CD4-positive, alpha-beta T cell (primary cell): Measurements from ENCODE around the gene SLC13A1. TPM values are rescaled to one million over a fixed set of nuclear protein-coding genes. Genes with fewer than 3 reads are reported as not detected.

Source experiments
- ATAC-seq: fragments of 200-7000 bp; cut with Tn5 transposase; one replicate; pipeline ENCODE4 v1.10.0; 2022; ENCODE audit warnings: mild to moderate bottlenecking; ENCODE audit not compliant: poor library complexity
- CTCF ChIA-PET: fragments of 350-600 bp; sonication (Branson Sonifier 250); formaldehyde crosslinking; loops from one replicate; lab custom pipeline; 2021; ENCODE audit warnings: antibody characterized with exemption, inconsistent platforms; lab: Charles Lee
- POLR2A ChIA-PET: fragments of 350-600 bp; sonication (Branson Sonifier 250); formaldehyde crosslinking; loops from one replicate; lab custom pipeline; 2021; ENCODE audit warnings: antibody characterized with exemption, inconsistent platforms; lab: Charles Lee
- DNase-seq, 14 experiments: peaks; one replicate each; pipeline ENCODE4 v3.0.0-alpha.2; 2013 to 2020; ENCODE audit warnings: mixed read lengths in 2 of 14
- H3K27ac ChIP-seq, 2 donors: one replicate each; pipeline versions ENCODE4 v1.5.1 to v1.7.0; 2013; ENCODE audit warnings: low read length in 2 of 2, low read depth in 1 of 2, mild to moderate bottlenecking in 1 of 2
- H3K27me3 ChIP-seq, 2 experiments: 1 replicate in 1 of 2; 2 replicates in 1 of 2; pipeline versions ENCODE4 v1.6.1 to v1.7.0; 2013; ENCODE audit warnings: low read length in 2 of 2, control low read depth in 1 of 2, mild to moderate bottlenecking in 1 of 2, moderate library complexity in 1 of 2; ENCODE audit not compliant: insufficient read depth in 2 of 2, control insufficient read depth in 1 of 2
- H3K36me3 ChIP-seq: one replicate; pipeline ENCODE4 v1.6.1; 2013; ENCODE audit warnings: low read length, control low read depth; ENCODE audit not compliant: insufficient read depth
- H3K4me1 ChIP-seq: one replicate; pipeline ENCODE4 v1.6.1; 2013; ENCODE audit warnings: low read length, control low read depth; ENCODE audit not compliant: insufficient read depth
- H3K4me3 ChIP-seq: one replicate; pipeline ENCODE4 v1.5.1; 2013; ENCODE audit warnings: mild to moderate bottlenecking, low read length, moderate library complexity
- H3K9me3 ChIP-seq, 2 experiments: 1 replicate in 1 of 2; 2 replicates in 1 of 2; pipeline versions ENCODE4 v1.6.1 to v1.7.0; 2013; ENCODE audit warnings: low read length in 2 of 2, mild to moderate bottlenecking in 2 of 2, control low read depth in 1 of 2, moderate library complexity in 1 of 2; ENCODE audit not compliant: control insufficient read depth in 1 of 2, insufficient read depth in 1 of 2
- H3K27ac Mint-ChIP-seq: one replicate; pipeline ENCODE4 v1.8.0; 2020; ENCODE audit warnings: mixed read lengths
- H3K27me3 Mint-ChIP-seq: one replicate; pipeline ENCODE4 v1.8.0; 2021; ENCODE audit warnings: mixed read lengths
- H3K36me3 Mint-ChIP-seq: one replicate; pipeline ENCODE4 v1.8.0; 2021; ENCODE audit warnings: low read depth, mixed read lengths
- H3K4me1 Mint-ChIP-seq: one replicate; pipeline ENCODE4 v1.8.0; 2021; ENCODE audit warnings: low read depth, mixed read lengths
- H3K4me3 Mint-ChIP-seq: one replicate; pipeline ENCODE4 v1.8.0; 2020; ENCODE audit warnings: mild to moderate bottlenecking, mixed read lengths
- H3K9me3 Mint-ChIP-seq: one replicate; pipeline ENCODE4 v1.8.0; 2020; ENCODE audit warnings: mixed read lengths
- CTCF ChIP-seq: fragments of 200-600 bp; IDR thresholded peaks from one replicate; pipeline ENCODE4 v1.8.0; 2022; ENCODE audit warnings: antibody characterized with exemption, mild to moderate bottlenecking
- intact Hi-C, 2 experiments: fragments of 100-400 bp; cut with DNase I in 1 of 2; cut with micrococcal nuclease in 1 of 2; formaldehyde crosslinking; loops; one replicate each; pipeline versions ENCODE4 v1.15.1 to v1.9.0; 2023 to 2025; cut with DNase I, micrococcal nuclease
- total RNA-seq, 174 experiments: library from RNA in 2 of 174; stranded (reverse) in 2 of 174; gene quantifications; one replicate each; pipeline ENCODE4 v1.2.3 and lab custom pipeline; 2021 to 2026

SLC13A1 gene
- total RNA-seq, 2 experiments from 2014 or later: not detected

DNA sequence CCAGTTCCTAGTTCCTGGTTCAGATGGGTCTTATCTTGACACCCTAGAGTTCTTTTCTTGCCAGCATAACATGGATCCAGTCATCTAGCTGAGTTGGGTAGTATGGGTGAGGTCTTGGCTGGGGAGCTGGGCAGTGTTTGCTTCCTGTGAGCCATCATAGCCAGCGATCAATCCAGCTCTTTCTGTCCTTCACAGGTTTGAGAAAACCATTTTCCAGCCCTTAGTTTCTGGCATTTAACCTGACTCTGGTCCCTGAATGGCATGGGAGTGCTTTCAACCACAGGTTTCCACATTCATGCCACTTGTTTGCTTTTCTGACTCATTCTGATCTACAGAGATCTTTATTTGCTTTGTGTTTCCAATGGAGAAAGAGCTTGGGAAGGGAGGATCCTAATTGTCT lies 8.6 kb downstream of the SLC13A1 start:
- TF ChIP-seq CTCF: no peak
- Mint-ChIP-seq H3K4me1 (no peaks in the 10 kb centered on the region), H3K4me3 (no peak overlapping the region), H3K27me3 (no peaks in the 10 kb centered on the region), H3K9me3 (peaks cover 6% of the 10 kb centered on the region), H3K27ac (no peak overlapping the region), H3K36me3 (no peaks in the 10 kb centered on the region)
- H3K9me3 ChIP-seq: no peaks in the 10 kb centered on the region
- H3K4me1 ChIP-seq: no peaks in the 10 kb centered on the region
- H3K27me3 ChIP-seq: no peaks in the 10 kb centered on the region
- ATAC-seq (no peak), DNase-seq (no peak)
- H3K27ac ChIP-seq: no peak overlapping the region
- POLR2A ChIA-PET: no interaction called here
- H3K4me3 ChIP-seq: no peak overlapping the region
- intact Hi-C loops: no loop called here
- no peaks in the 10 kb centered on the region for H3K36me3 ChIP-seq
- CTCF ChIA-PET: no interaction called here

DNA sequence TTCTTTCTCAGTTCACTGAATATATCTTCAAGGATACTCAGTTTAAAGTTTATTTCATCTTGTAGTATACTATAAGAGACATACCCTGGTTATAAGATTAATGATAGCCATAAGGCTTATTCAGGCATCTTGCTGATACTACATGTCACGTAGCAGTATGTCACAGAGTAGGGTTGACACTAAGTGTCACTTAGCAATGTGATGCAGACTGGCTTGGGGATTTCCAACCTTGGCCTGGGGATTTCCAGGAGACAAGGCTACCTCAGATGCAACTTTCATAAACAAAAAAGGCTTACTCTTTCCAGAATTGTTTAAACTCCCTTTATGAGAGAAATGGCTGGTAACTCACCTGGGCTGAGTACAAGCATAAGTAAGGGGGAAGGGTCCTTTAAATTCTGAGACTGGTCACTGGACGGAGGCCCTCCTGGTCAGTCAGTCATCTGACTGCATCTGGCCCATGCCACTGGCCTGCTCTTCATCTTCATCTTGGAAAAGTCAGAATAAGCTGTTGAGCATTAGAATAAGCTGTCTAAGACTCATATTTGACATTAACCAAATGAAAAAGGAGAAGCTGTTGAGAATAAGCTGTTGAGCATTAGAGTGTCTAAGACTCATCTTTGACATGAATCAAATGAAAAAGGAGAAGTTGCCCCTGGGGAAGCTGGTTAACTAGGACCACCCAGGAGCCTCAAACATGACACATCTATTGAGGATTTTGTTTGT lies 9.5 kb downstream of the SLC13A1 start:
- H3K4me1 ChIP-seq: no peaks in the 10 kb centered on the region

GRCh38 chr7:123185756-123186155 lies 14.0 kb downstream of the SLC13A1 start:
- ChIA-PET POLR2A (no interaction called here), CTCF (no interaction called here)
- H3K36me3 ChIP-seq: no peaks in the 10 kb centered on the region
- no peaks in the 10 kb centered on the region for H3K36me3 Mint-ChIP-seq
- no peaks in the 10 kb centered on the region for H3K4me1 Mint-ChIP-seq
- intact Hi-C loops: no loop called here
- peaks cover 7% of the 10 kb centered on the region for H3K9me3 Mint-ChIP-seq
- H3K4me3 ChIP-seq: no peak overlapping the region
- H3K27ac ChIP-seq: no peak overlapping the region
- H3K27ac Mint-ChIP-seq: no peak overlapping the region
- no peak for TF ChIP-seq CTCF
- no peaks in the 10 kb centered on the region for H3K27me3 ChIP-seq
- H3K9me3 ChIP-seq: no peaks in the 10 kb centered on the region
- DNase-seq (no peak), ATAC-seq (no peak)
- H3K27me3 Mint-ChIP-seq: no peaks in the 10 kb centered on the region
- no peaks in the 10 kb centered on the region for H3K4me1 ChIP-seq
- no peak overlapping the region for H3K4me3 Mint-ChIP-seq

More for the DNA sequence above, 9.5 kb downstream of the SLC13A1 start:
- H3K36me3 Mint-ChIP-seq: no peaks in the 10 kb centered on the region
- intact Hi-C loops: no loop called here
- ATAC-seq (no peak), DNase-seq (no peak)
- Histone ChIP-seq H3K27me3 (no peaks in the 10 kb centered on the region), H3K36me3 (no peaks in the 10 kb centered on the region), H3K9me3 (no peaks in the 10 kb centered on the region), H3K27ac (no peak overlapping the region), H3K4me3 (no peak overlapping the region)
- H3K9me3 Mint-ChIP-seq: peaks cover 6% of the 10 kb centered on the region
- TF ChIP-seq CTCF: no peak
- ChIA-PET CTCF (no interaction called here), POLR2A (no interaction called here)
- no peaks in the 10 kb centered on the region for H3K4me1 Mint-ChIP-seq
- H3K27ac Mint-ChIP-seq: no peak overlapping the region
- H3K4me3 Mint-ChIP-seq: no peak overlapping the region
- H3K27me3 Mint-ChIP-seq: no peaks in the 10 kb centered on the region
